ENCODE results near the gene GLDN.

- TF ChIP-seq POLR2AphosphoS5 (IDR thresholded peaks at IDR 0.05; ENCODE audit: borderline replicate concordance, low read depth, low read length) (no peak), EZH2 (IDR thresholded peaks at IDR 0.05) (no peak)
Measured at GRCh38 chr15:51353976-51354375, 12.5 kb downstream of the GLDN start.
